Measurements from ENCODE around the gene PID1. TPM values are rescaled to one million over a fixed set of nuclear protein-coding genes. Genes with fewer than 3 reads are reported as not detected.

The PID1 gene
- total and polyA plus RNA-seq, 8 donors = 10.2 to 51.2 (median 35.4) TPM

GRCh38 chr2:229223107-229223506, 48.0 kb downstream of the PID1 start:
- no peak for TF ChIP-seq EP300 (IDR thresholded peaks at IDR 0.05)
- Histone ChIP-seq H3K4me1 (peaks cover 0 to 5% (median 0%) of the 10 kb centered on the region in 4 donors), H3K4me3 (no peak overlapping the region), H3K27me3 (no peaks in the 10 kb centered on the region), H3K9me3 (no peaks in the 10 kb centered on the region), H3K36me3 (no peaks in the 10 kb centered on the region), H3K27ac (no peak overlapping the region)
- 88 to 98% (median 95%) methylated on average over 1 of the region's 1 CpG for WGBS, 5 donors
- intact Hi-C loops (cut with DNase I; ENCODE audit: low total_unique reads) = no loop called here
- no peak for DNase-seq

- Histone ChIP-seq H3K4me1 (peaks cover 0 to 16% (median 0%) of the 10 kb centered on the region in 4 donors), H3K27ac (no peak overlapping the region), H3K27me3 (no peaks in the 10 kb centered on the region), H3K9me3 (no peaks in the 10 kb centered on the region), H3K36me3 (no peaks in the 10 kb centered on the region), H3K4me3 (no peak overlapping the region)
- intact Hi-C loops (cut with DNase I; ENCODE audit: low total_unique reads) = no loop called here
- WGBS, 5 donors = 82 to 91% (median 85%) methylated on average over 3 of the region's 3 CpGs
- TF ChIP-seq EP300 (IDR thresholded peaks at IDR 0.05) (no peak), POLR2A (IDR thresholded peaks at IDR 0.05) (no peak), CTCF (IDR thresholded peaks at IDR 0.05) (no peak), POLR2AphosphoS5 (IDR thresholded peaks at IDR 0.05) (no peak)
- DNase-seq = no peak
These were observed 49.4 kb downstream of the PID1 start for GRCh38 chr2:229221641-229222040.

- no peak for DNase-seq
- no peaks in the 10 kb centered on the region for H3K27me3 ChIP-seq
- intact Hi-C loops (cut with DNase I; ENCODE audit: low total_unique reads) = no loop called here
- no peaks in the 10 kb centered on the region for H3K36me3 ChIP-seq
- H3K4me1 ChIP-seq = peaks cover 0 to 27% (median 6%) of the 10 kb centered on the region in 4 donors
- no peaks in the 10 kb centered on the region for H3K9me3 ChIP-seq
- 63 to 82% (median 74%) methylated on average over 4 of the region's 4 CpGs for WGBS, 5 donors
- no peak for TF ChIP-seq POLR2A (IDR thresholded peaks at IDR 0.05)
- TF ChIP-seq CTCF (IDR thresholded peaks at IDR 0.05) = no peak
- TF ChIP-seq POLR2AphosphoS5 (IDR thresholded peaks at IDR 0.05) = no peak
- TF ChIP-seq EP300 (IDR thresholded peaks at IDR 0.05) = no peak
- H3K4me3 ChIP-seq = no peak overlapping the region
- H3K27ac ChIP-seq = no peak overlapping the region
These were observed 50.8 kb downstream of the PID1 start for GRCh38 chr2:229220254-229220653.

- Histone ChIP-seq H3K27ac (no peak overlapping the region), H3K27me3 (no peaks in the 10 kb centered on the region), H3K4me1 (peaks cover 0 to 36% (median 8%) of the 10 kb centered on the region in 4 donors), H3K9me3 (no peaks in the 10 kb centered on the region), H3K4me3 (no peak overlapping the region), H3K36me3 (no peaks in the 10 kb centered on the region)
- intact Hi-C loops (cut with DNase I; ENCODE audit: low total_unique reads) = no loop called here
- DNase-seq = no peak
- 48 to 81% (median 57%) methylated on average over 3 of the region's 3 CpGs for WGBS, 5 donors
- TF ChIP-seq POLR2AphosphoS5 (IDR thresholded peaks at IDR 0.05) (no peak), EP300 (IDR thresholded peaks at IDR 0.05) (no peak), POLR2A (IDR thresholded peaks at IDR 0.05) (no peak), CTCF (IDR thresholded peaks at IDR 0.05) (no peak)
These were observed 52.7 kb downstream of the PID1 start for GRCh38 chr2:229218329-229218921.

GRCh38 chr2:229212241-229212640, 58.8 kb downstream of the PID1 start:
- Histone ChIP-seq H3K36me3 (no peaks in the 10 kb centered on the region), H3K27me3 (no peaks in the 10 kb centered on the region), H3K4me3 (no peak overlapping the region), H3K9me3 (peaks cover 0 to 6% (median 0%) of the 10 kb centered on the region in 4 donors), H3K4me1 (peaks cover 0 to 47% (median 10%) of the 10 kb centered on the region in 4 donors), H3K27ac (no peak overlapping the region)
- TF ChIP-seq POLR2A (IDR thresholded peaks at IDR 0.05) (no peak), POLR2AphosphoS5 (IDR thresholded peaks at IDR 0.05) (peak in 2 of 3 donors; percentile 13 to 16)
- 0 to 3% (median 0%) methylated on average over 1 of the region's 1 CpG for WGBS, 5 donors
- intact Hi-C loops (cut with DNase I; ENCODE audit: low total_unique reads) = no loop called here
- peak in 1 of 2 donors; percentile 24 for DNase-seq
